ENCODE measurements around the gene NUP93. TPM values are rescaled to one million over a fixed set of nuclear protein-coding genes. Genes with fewer than 3 reads are reported as not detected.

The NUP93 gene
- total RNA-seq, 2 donors from 2014 or later, result 146 to 149 TPM

GRCh38 chr16:56814537-56815432 lies 84.9 kb downstream of the NUP93 start:
- Mint-ChIP-seq H3K36me3 (ENCODE audit: low read depth) (peaks cover 23% of the 10 kb centered on the region), H3K27ac (no peak overlapping the region), H3K4me1 (peaks cover 11% of the 10 kb centered on the region), H3K9me3 (no peaks in the 10 kb centered on the region), H3K4me3 (no peak overlapping the region), H3K27me3 (ENCODE audit: insufficient read depth) (no peaks in the 10 kb centered on the region)
- H3K4me1 ChIP-seq (ENCODE audit: control insufficient read depth, insufficient read depth, low read length), result peaks cover 9% of the 10 kb centered on the region
- H3K4me3 ChIP-seq (ENCODE audit: low read length), result no peak overlapping the region
- DNase-seq, result no peak
- TF ChIP-seq CTCF (conservative IDR thresholded peaks at IDR 0.05), result no peak
- H3K36me3 ChIP-seq (ENCODE audit: control insufficient read depth, insufficient read depth, low read length), result peaks cover 19% of the 10 kb centered on the region
- H3K9ac ChIP-seq (ENCODE audit: extremely low read depth, low read length, poor library complexity, severe bottlenecking), result no peak overlapping the region
- no peaks in the 10 kb centered on the region for H3K9me3 ChIP-seq (ENCODE audit: control insufficient read depth, low read length)
- no peaks in the 10 kb centered on the region for H3K27me3 ChIP-seq (ENCODE audit: control insufficient read depth, insufficient read depth, low read length, poor library complexity, severe bottlenecking)
- H3K27ac ChIP-seq (ENCODE audit: low read depth, low read length), result no peak overlapping the region
- 94 to 100% methylated on average over 9 of the region's 9 CpGs for WGBS, 2 experiments (ENCODE audit: insufficient coverage in 1 of 2, insufficient read length in 1 of 2)

GRCh38 chr16:56815721-56816120 lies 85.8 kb downstream of the NUP93 start:
- Histone ChIP-seq H3K4me1 (ENCODE audit: control insufficient read depth, insufficient read depth, low read length) (peaks cover 9% of the 10 kb centered on the region), H3K9me3 (ENCODE audit: control insufficient read depth, low read length) (no peaks in the 10 kb centered on the region), H3K4me3 (ENCODE audit: low read length) (no peak overlapping the region), H3K36me3 (ENCODE audit: control insufficient read depth, insufficient read depth, low read length) (peaks cover 20% of the 10 kb centered on the region), H3K27me3 (ENCODE audit: control insufficient read depth, insufficient read depth, low read length, poor library complexity, severe bottlenecking) (no peaks in the 10 kb centered on the region), H3K9ac (ENCODE audit: extremely low read depth, low read length, poor library complexity, severe bottlenecking) (no peak overlapping the region), H3K27ac (ENCODE audit: low read depth, low read length) (no peak overlapping the region)
- no peak overlapping the region for H3K4me3 Mint-ChIP-seq
- DNase-seq, result no peak
- H3K27ac Mint-ChIP-seq, result no peak overlapping the region
- H3K4me1 Mint-ChIP-seq, result peaks cover 11% of the 10 kb centered on the region
- no peaks in the 10 kb centered on the region for H3K27me3 Mint-ChIP-seq (ENCODE audit: insufficient read depth)
- peaks cover 20% of the 10 kb centered on the region for H3K36me3 Mint-ChIP-seq (ENCODE audit: low read depth)
- H3K9me3 Mint-ChIP-seq, result no peaks in the 10 kb centered on the region
- no peak for TF ChIP-seq CTCF (conservative IDR thresholded peaks at IDR 0.05)

GRCh38 chr16:56817056-56817455 lies 87.1 kb downstream of the NUP93 start:
- Histone ChIP-seq H3K36me3 (ENCODE audit: control insufficient read depth, insufficient read depth, low read length) (peaks cover 22% of the 10 kb centered on the region), H3K9me3 (ENCODE audit: control insufficient read depth, low read length) (no peaks in the 10 kb centered on the region), H3K4me1 (ENCODE audit: control insufficient read depth, insufficient read depth, low read length) (peaks cover 9% of the 10 kb centered on the region), H3K9ac (ENCODE audit: extremely low read depth, low read length, poor library complexity, severe bottlenecking) (no peak overlapping the region), H3K27ac (ENCODE audit: low read depth, low read length) (no peak overlapping the region), H3K4me3 (ENCODE audit: low read length) (no peak overlapping the region), H3K27me3 (ENCODE audit: control insufficient read depth, insufficient read depth, low read length, poor library complexity, severe bottlenecking) (no peaks in the 10 kb centered on the region)
- no peak for DNase-seq
- H3K9me3 Mint-ChIP-seq, result no peaks in the 10 kb centered on the region
- H3K27me3 Mint-ChIP-seq (ENCODE audit: insufficient read depth), result no peaks in the 10 kb centered on the region
- no peak for TF ChIP-seq CTCF (conservative IDR thresholded peaks at IDR 0.05)
- H3K36me3 Mint-ChIP-seq (ENCODE audit: low read depth), result peaks cover 33% of the 10 kb centered on the region
- H3K4me1 Mint-ChIP-seq, result peaks cover 11% of the 10 kb centered on the region
- H3K27ac Mint-ChIP-seq, result no peak overlapping the region
- no peak overlapping the region for H3K4me3 Mint-ChIP-seq
